IPS-18c (cell line): Measurements from ENCODE around the gene CRYBA2.

Experiments
- H3K4me3 ChIP-seq: 2 replicates; pipeline ENCODE4 v1.7.0; 2013; ENCODE audit warnings: low read depth, mild to moderate bottlenecking, low read length, moderate library complexity; ENCODE audit not compliant: insufficient read depth
- H3K9me3 ChIP-seq: one replicate; pipeline ENCODE4 v1.6.1; 2013; ENCODE audit warnings: mild to moderate bottlenecking, low read length, moderate library complexity; ENCODE audit not compliant: control insufficient read depth, insufficient read depth

Gene CRYBA2

GRCh38 chr2:218975060-218975777 is 18.0 kb downstream of the CRYBA2 start:
- Histone ChIP-seq H3K4me3 (no peak overlapping the region), H3K9me3 (no peaks in the 10 kb centered on the region)

GRCh38 chr2:218970894-218971293 is 22.3 kb downstream of the CRYBA2 start:
- Histone ChIP-seq H3K4me3 (no peak overlapping the region), H3K9me3 (no peaks in the 10 kb centered on the region)

- no peak overlapping the region for H3K4me3 ChIP-seq
Observed at GRCh38 chr2:218964041-218964771, 29.0 kb downstream of the CRYBA2 start.

GRCh38 chr2:218963601-218964000 is 29.6 kb downstream of the CRYBA2 start:
- Histone ChIP-seq H3K9me3 (peaks cover under 1% of the 10 kb centered on the region), H3K4me3 (0 out of 2 replicates have a peak overlapping the region, but pooled peaks have one; percentile 9)

More at GRCh38 chr2:218964041-218964771, 29.0 kb downstream of the CRYBA2 start:
- H3K9me3 ChIP-seq: no peaks in the 10 kb centered on the region

GRCh38 chr2:218962859-218963492 is 30.2 kb downstream of the CRYBA2 start:
- peak overlapping the region; percentile 70 for H3K4me3 ChIP-seq
- H3K9me3 ChIP-seq: peaks cover 2% of the 10 kb centered on the region

- Histone ChIP-seq H3K9me3 (peaks cover 2% of the 10 kb centered on the region), H3K4me3 (peak overlapping the region; percentile 38)
Observed at GRCh38 chr2:218961651-218962570, 31.3 kb downstream of the CRYBA2 start.

GRCh38 chr2:218961229-218961628 is 32.0 kb downstream of the CRYBA2 start:
- peaks cover 2% of the 10 kb centered on the region for H3K9me3 ChIP-seq
- H3K4me3 ChIP-seq: peak overlapping the region; percentile 28

GRCh38 chr2:218960309-218961165 is 32.7 kb downstream of the CRYBA2 start:
- H3K9me3 ChIP-seq: peaks cover 2% of the 10 kb centered on the region
- peak overlapping the region; percentile 28; the same call in 1 of the 2 replicates for H3K4me3 ChIP-seq

GRCh38 chr2:218959761-218960308 is 33.4 kb downstream of the CRYBA2 start:
- peaks cover 2% of the 10 kb centered on the region for H3K9me3 ChIP-seq
- peak overlapping the region; percentile 50 for H3K4me3 ChIP-seq

GRCh38 chr2:218959141-218959731 is 34.0 kb downstream of the CRYBA2 start, which contains the start of gene CDK5R2:
Gene CDK5R2 (plus strand): TSS chr2:218959666. CDS start chr2:218959821, 155 bp downstream.
- Histone ChIP-seq H3K9me3 (peaks cover 2% of the 10 kb centered on the region), H3K4me3 (peak within 1 kb of the TSS; percentile 50)

GRCh38 chr2:218958276-218958675 is 34.9 kb downstream of the CRYBA2 start:
- peak overlapping the region; percentile 50; the same call in 1 of the 2 replicates for H3K4me3 ChIP-seq
- H3K9me3 ChIP-seq: peaks cover 2% of the 10 kb centered on the region

GRCh38 chr2:218957671-218958070 is 35.6 kb downstream of the CRYBA2 start:
- Histone ChIP-seq H3K4me3 (no peak overlapping the region), H3K9me3 (peaks cover 2% of the 10 kb centered on the region)

GRCh38 chr2:218956039-218956438 is 37.2 kb downstream of the CRYBA2 start:
- Histone ChIP-seq H3K9me3 (peaks cover 2% of the 10 kb centered on the region), H3K4me3 (no peak overlapping the region)

GRCh38 chr2:218954541-218955300 is 38.5 kb downstream of the CRYBA2 start:
- Histone ChIP-seq H3K4me3 (no peak overlapping the region), H3K9me3 (peaks cover 2% of the 10 kb centered on the region)
